Erythroblast (primary cell): ENCODE measurements around the gene CEACAM16.

Source experiments
- GATA1 ChIP-seq: IDR thresholded peaks from 2 replicates; pipeline ENCODE4 v1.6.1; 2011; ENCODE audit warnings: low read depth, mild to moderate bottlenecking, control low read depth, low read length, moderate library complexity
- POLR2A ChIP-seq: IDR thresholded peaks from 2 replicates; pipeline ENCODE4 v1.6.1; 2011; ENCODE audit warnings: mild to moderate bottlenecking, low read length

DNA sequence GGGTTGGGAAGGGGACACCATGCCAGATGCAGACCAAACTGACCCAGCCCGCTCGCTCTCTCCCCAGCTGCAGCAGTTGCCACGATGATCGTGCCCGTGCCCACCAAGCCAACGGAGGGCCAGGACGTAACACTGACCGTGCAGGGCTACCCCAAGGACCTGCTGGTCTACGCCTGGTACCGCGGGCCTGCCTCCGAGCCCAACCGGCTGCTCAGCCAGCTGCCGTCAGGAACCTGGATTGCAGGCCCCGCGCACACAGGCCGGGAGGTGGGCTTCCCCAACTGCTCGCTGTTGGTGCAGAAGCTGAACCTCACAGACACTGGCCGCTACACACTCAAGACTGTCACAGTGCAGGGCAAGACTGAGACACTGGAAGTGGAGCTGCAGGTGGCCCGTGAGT is 8.8 kb downstream of the CEACAM16 start:
- no peak for TF ChIP-seq POLR2A
- no peak for TF ChIP-seq GATA1
